Esophagus muscularis mucosa (tissue), 4 donors: ENCODE results near the gene GSS. TPM values are rescaled to one million over a fixed set of nuclear protein-coding genes. Genes with fewer than 3 reads are reported as not detected.
A peak's percentile ranks its signal among the peaks of the same experiment; 100 is the strongest.

Experiments used
- DNase-seq: peaks from one replicate; pipeline ENCODE4 v3.0.0-alpha.2; 2017; ENCODE audit errors: extremely low spot score
- H3K27ac ChIP-seq, 4 donors: fragments of 200-600 bp; sonication (generic); replicated peaks in 1 of 4; 1 replicate in 3 of 4; 2 replicates in 1 of 4; pipeline ENCODE4 v1.5.1; 2016 to 2019; ENCODE audit warnings: mild to moderate bottlenecking in 1 of 4
- H3K27me3 ChIP-seq, 4 donors: fragments of 200-600 bp; sonication (generic); one replicate each; pipeline versions ENCODE4 v1.5.1 to v1.6.0; 2016 to 2019
- H3K36me3 ChIP-seq, 4 donors: fragments of 200-600 bp; sonication (generic); one replicate each; pipeline ENCODE4 v1.5.1; 2016 to 2019
- H3K4me1 ChIP-seq, 4 donors: fragments of 200-600 bp; sonication (generic); one replicate each; pipeline ENCODE4 v1.5.1; 2016 to 2019
- H3K4me3 ChIP-seq, 4 donors: fragments of 200-600 bp; sonication (generic); 1 replicate in 2 of 4; 2 replicates in 2 of 4; pipeline ENCODE4 v1.5.1; 2016 to 2019; ENCODE audit warnings: mild to moderate bottlenecking in 4 of 4, moderate library complexity in 1 of 4
- H3K9me3 ChIP-seq, 4 donors: fragments of 200-600 bp; sonication (generic); 1 replicate in 3 of 4; 2 replicates in 1 of 4; pipeline ENCODE4 v1.5.1; 2016 to 2019
- CTCF ChIP-seq, 3 experiments: fragments of 200-600 bp in 2 of 3; fragments of 450-650 bp in 1 of 3; sonication (generic) in 2 of 3; IDR thresholded peaks; one replicate each; pipeline ENCODE4 v1.5.1; 2017 to 2019; ENCODE audit warnings: antibody characterized with exemption in 3 of 3, mild to moderate bottlenecking in 2 of 3, moderate library complexity in 1 of 3
- EP300 ChIP-seq: sonication (generic); formaldehyde crosslinking; IDR thresholded peaks from one replicate; pipeline ENCODE4 v1.6.1; 2017; ENCODE audit warnings: antibody characterized with exemption
- POLR2A ChIP-seq: fragments of 450-650 bp; IDR thresholded peaks from one replicate; pipeline ENCODE4 v1.6.1; 2017; ENCODE audit warnings: antibody characterized with exemption, moderate library complexity, mild to moderate bottlenecking, low read depth
- POLR2AphosphoS5 ChIP-seq, 2 donors: sonication (generic); formaldehyde crosslinking; IDR thresholded peaks; one replicate each; pipeline ENCODE4 v1.6.1; 2017; ENCODE audit warnings: antibody characterized with exemption in 2 of 2
- WGBS: methylation state at CpG from one replicate; pipeline ENCODE4 v1.1.5; 2018; 5-methylcytosine and 5-hydroxymethylcytosine counted together
- intact Hi-C: fragments of 100-400 bp; cut with DNase I; formaldehyde crosslinking; loops from one replicate; pipeline ENCODE4 v1.15.1; 2023
- total RNA-seq, 4 donors: library from RNA; depleted of rRNA; stranded (reverse); fragments of >200 nt; gene quantifications; one replicate each; pipeline versions ENCODE4 v1.1.0 to v1.2.1, GENCODE V29; 2016

The GSS gene
- total RNA-seq, 4 donors from 2014 or later = 27.7 to 36.1 (median 28.5) TPM

- Histone ChIP-seq H3K27me3 (no peaks in the 10 kb centered on the region), H3K4me3 (no peak overlapping the region), H3K9me3 (no peaks in the 10 kb centered on the region), H3K4me1 (peaks cover 13 to 33% (median 23%) of the 10 kb centered on the region in 4 donors), H3K27ac (no peak overlapping the region), H3K36me3 (peaks cover 0 to 27% (median 20%) of the 10 kb centered on the region in 4 donors)
- TF ChIP-seq POLR2AphosphoS5 (IDR thresholded peaks at IDR 0.05) (no peak), POLR2A (no peak), CTCF (IDR thresholded peaks at IDR 0.05) (no peak), EP300 (no peak)
- intact Hi-C loops = no loop called here
- 90% methylated on average over 1 of the region's 1 CpG for WGBS
- DNase-seq = no peak
These were observed 67.1 kb downstream of the GSS start for GRCh38 chr20:34888468-34888867.

GRCh38 chr20:34887023-34887422 lies 68.6 kb downstream of the GSS start:
- no peak overlapping the region for H3K4me3 ChIP-seq
- no peak for DNase-seq
- peaks cover 0 to 37% (median 28%) of the 10 kb centered on the region in 4 donors for H3K36me3 ChIP-seq
- TF ChIP-seq CTCF (IDR thresholded peaks at IDR 0.05) (no peak), POLR2AphosphoS5 (IDR thresholded peaks at IDR 0.05) (no peak), EP300 (no peak), POLR2A (no peak)
- peak overlapping the region in 1 of 4 donors; percentile 39 for H3K27ac ChIP-seq
- intact Hi-C loops = no loop called here
- H3K4me1 ChIP-seq = peaks cover 11 to 32% (median 23%) of the 10 kb centered on the region in 4 donors
- 29% methylated on average over 3 of the region's 3 CpGs for WGBS
- H3K27me3 ChIP-seq = no peaks in the 10 kb centered on the region
- H3K9me3 ChIP-seq = no peaks in the 10 kb centered on the region

GRCh38 chr20:34886122-34886521 lies 69.5 kb downstream of the GSS start:
- intact Hi-C loops = no loop called here
- no peak overlapping the region for H3K4me3 ChIP-seq
- H3K27ac ChIP-seq = peak overlapping the region in 1 of 4 donors; percentile 39
- TF ChIP-seq POLR2AphosphoS5 (IDR thresholded peaks at IDR 0.05) (no peak), EP300 (no peak), POLR2A (no peak), CTCF (IDR thresholded peaks at IDR 0.05) (no peak)
- H3K27me3 ChIP-seq = no peaks in the 10 kb centered on the region
- peaks cover 0 to 37% (median 28%) of the 10 kb centered on the region in 4 donors for H3K36me3 ChIP-seq
- no peak for DNase-seq
- no peaks in the 10 kb centered on the region for H3K9me3 ChIP-seq
- 96% methylated on average over 3 of the region's 3 CpGs for WGBS
- peaks cover 5 to 23% (median 15%) of the 10 kb centered on the region in 4 donors for H3K4me1 ChIP-seq

GRCh38 chr20:34884260-34884659 lies 71.3 kb downstream of the GSS start:
- Histone ChIP-seq H3K4me3 (no peak overlapping the region), H3K9me3 (no peaks in the 10 kb centered on the region), H3K36me3 (peaks cover 0 to 37% (median 28%) of the 10 kb centered on the region in 4 donors), H3K27ac (no peak overlapping the region), H3K27me3 (no peaks in the 10 kb centered on the region), H3K4me1 (peaks cover 13 to 31% (median 20%) of the 10 kb centered on the region in 4 donors)
- intact Hi-C loops = no loop called here
- TF ChIP-seq EP300 (no peak), POLR2A (no peak), POLR2AphosphoS5 (IDR thresholded peaks at IDR 0.05) (no peak), CTCF (IDR thresholded peaks at IDR 0.05) (no peak)
- WGBS = 91% methylated on average over 1 of the region's 1 CpG
- no peak for DNase-seq

GRCh38 chr20:34883809-34884208 lies 71.8 kb downstream of the GSS start:
- Histone ChIP-seq H3K9me3 (no peaks in the 10 kb centered on the region), H3K4me3 (no peak overlapping the region), H3K36me3 (peaks cover 0 to 37% (median 28%) of the 10 kb centered on the region in 4 donors), H3K27me3 (no peaks in the 10 kb centered on the region), H3K4me1 (peaks cover 13 to 31% (median 20%) of the 10 kb centered on the region in 4 donors), H3K27ac (no peak overlapping the region)
- intact Hi-C loops = no loop called here
- WGBS = 90% methylated on average over 4 of the region's 4 CpGs
- TF ChIP-seq EP300 = no peak
- TF ChIP-seq POLR2A = no peak
- no peak for TF ChIP-seq CTCF (IDR thresholded peaks at IDR 0.05)
- no peak for TF ChIP-seq POLR2AphosphoS5 (IDR thresholded peaks at IDR 0.05)
- DNase-seq = no peak
